NCI-H2029 (cell line): ENCODE results near the gene PHPT1.
"Not testable (repeated sequence)": the region's sequence is repeated elsewhere in the genome, so short reads cannot be mapped to it uniquely, and the experiment has no call there.

Source experiments
- DNase-seq: peaks from one replicate; lab custom pipeline; 2025; lab: John Stamatoyannopoulos, UW

Gene PHPT1

DNA sequence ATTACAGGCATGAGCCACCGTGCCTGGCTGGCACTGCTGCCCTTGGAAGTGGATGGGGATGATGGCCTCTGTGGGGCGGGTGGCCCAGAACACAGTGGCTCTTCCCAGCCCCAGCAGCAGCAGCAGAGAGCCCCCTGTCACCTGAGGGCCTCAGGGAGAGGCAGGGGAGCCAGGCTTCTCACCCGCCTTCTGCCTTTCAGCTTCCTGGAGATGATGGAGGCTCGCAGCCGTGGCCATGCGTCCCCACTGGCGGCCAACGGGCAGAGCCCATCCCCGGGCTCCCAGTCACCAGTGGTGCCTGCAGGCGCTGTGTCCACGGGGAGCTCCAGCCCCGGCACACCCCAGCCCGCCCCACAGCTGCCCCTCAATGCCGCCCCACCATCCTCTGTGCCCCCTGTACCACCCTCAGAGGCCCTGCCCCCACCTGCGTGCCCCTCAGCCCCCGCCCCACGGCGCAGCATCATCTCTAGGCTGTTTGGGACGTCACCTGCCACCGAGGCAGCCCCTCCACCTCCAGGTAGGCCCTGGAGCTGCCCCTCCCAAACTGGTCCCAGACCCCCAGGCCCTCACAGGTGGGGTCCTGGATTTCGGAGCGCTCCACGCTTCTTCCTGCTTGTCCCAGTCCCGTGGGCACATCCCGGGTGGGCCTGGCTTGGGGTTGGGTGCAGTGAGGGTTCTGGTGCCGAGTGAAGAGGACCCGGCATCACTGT lies 11.9 kb upstream of the PHPT1 start:
- no peak for DNase-seq

DNA sequence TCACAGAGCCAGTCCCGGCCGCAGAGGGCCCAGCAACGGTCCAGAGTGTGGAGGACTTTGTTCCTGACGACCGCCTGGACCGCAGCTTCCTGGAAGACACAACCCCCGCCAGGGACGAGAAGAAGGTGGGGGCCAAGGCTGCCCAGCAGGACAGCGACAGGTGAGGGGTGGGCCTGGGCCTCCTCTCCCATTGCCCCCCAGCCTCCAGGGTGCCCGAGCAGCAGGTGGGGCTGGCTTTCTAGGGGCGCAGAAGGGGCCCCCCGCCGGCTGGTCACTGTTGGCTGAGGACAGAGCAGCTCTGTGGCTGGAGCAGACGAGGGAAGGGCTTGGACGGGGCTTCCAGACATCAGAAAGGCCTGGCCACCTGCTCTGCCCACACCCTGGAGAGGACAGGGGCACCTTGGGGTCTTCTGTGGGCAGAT lies 11.3 kb upstream of the PHPT1 start:
- not testable (repeated sequence) for DNase-seq

DNA sequence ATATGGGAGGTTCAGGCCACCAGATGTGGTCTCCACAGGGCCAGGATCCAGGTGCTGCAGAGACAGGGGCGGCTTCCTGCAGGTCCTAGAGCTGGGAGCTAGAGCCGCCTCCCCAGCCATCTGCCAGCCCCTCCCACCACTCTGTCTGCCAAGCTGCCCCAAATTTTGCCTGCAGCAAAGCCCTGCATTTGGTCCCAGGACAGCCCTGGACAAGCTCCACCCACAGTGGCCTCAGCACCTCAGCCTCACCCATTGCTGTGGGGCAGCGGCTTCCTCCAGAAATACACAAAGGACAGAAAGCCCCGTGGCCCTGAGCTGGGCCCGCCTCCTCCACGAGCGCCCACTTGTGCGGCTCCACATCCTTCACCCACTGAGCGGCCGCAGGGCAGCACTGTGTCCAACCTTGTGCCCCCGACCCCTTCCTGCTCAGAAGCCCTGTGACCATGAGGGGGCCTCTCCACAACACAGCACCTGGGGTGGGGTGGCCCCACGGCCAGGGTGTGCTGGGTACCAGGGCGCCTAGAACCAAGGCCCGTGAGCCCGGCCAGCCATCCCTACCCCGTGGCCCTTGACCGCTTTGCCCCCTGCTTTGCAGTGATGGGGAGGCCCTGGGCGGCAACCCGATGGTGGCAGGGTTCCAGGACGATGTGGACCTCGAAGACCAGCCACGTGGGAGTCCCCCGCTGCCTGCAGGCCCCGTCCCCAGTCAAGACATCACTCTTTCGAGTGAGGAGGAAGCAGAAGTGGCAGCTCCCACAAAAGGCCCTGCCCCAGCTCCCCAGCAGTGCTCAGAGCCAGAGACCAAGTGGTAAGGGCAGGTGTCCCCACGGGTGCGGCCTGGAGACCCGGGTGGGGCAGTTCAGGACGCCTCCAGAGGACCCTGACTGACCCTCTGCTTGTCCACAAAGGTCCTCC lies 10.6 kb upstream of the PHPT1 start:
- DNase-seq: no peak

DNA sequence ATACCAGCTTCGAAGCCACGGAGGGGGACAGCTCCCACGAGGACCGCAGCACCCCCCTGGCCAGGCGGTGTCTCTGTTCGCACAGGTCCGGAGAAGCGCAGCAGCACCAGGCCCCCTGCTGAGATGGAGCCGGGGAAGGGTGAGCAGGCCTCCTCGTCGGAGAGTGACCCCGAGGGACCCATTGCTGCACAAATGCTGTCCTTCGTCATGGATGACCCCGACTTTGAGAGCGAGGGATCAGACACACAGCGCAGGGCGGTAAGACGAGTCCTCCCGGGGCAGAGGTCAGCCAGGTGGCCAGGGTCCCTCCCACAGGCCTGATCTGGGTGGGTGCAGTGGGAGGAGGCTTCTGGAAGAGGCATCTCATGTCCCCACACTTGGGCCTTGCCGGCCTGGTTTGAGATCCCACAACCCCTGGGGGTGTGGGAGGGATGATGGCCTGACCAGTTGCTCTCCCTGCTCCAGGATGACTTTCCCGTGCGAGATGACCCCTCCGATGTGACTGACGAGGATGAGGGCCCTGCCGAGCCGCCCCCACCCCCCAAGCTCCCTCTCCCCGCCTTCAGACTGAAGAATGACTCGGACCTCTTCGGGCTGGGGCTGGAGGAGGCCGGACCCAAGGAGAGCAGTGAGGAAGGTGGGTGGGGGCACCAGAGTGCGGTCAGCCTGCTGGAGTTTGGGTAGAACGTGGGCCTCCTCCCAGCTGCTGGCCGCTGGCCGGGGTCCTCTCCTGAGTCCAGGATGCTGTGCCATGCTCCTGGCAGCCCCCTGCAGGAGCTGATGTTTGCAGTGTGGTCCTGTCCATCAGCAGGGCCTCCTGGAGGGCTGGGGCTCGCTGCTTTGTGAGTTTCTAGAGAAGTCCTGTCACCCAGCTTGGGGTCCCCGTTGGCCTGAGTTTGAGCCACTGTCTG lies 9.7 kb upstream of the PHPT1 start:
- no peak for DNase-seq

DNA sequence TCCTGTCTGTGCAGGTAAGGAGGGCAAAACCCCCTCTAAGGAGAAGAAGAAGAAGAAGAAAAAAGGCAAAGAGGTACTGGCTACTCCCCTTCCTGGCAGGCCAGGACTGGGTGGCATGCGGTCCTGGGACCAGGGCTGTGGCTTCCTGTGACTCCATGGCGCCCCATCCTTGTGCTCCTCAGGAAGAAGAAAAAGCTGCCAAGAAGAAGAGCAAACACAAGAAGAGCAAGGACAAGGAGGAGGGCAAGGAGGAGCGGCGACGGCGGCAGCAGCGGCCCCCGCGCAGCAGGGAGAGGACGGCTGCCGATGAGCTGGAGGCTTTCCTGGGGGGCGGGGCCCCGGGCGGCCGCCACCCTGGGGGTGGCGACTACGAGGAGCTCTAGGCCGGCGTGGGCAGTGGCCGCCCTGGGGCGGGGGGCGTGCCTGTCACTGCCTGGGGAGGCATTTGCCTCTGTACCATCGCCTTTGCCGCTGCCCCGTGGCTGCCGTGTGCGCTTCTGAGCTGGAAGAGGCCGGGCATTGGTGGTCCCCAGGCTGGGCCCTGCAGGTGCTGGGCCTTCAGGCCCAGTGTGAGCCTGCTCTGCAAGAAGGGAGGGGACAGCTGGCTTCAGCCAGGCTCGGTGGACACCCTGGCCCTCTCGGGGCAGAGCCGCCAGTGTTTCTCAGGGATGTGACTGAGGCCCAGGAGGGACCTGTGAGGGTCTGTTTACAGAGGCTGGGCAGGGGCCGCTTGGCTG lies 8.9 kb upstream of the PHPT1 start:
- no peak for DNase-seq

DNA sequence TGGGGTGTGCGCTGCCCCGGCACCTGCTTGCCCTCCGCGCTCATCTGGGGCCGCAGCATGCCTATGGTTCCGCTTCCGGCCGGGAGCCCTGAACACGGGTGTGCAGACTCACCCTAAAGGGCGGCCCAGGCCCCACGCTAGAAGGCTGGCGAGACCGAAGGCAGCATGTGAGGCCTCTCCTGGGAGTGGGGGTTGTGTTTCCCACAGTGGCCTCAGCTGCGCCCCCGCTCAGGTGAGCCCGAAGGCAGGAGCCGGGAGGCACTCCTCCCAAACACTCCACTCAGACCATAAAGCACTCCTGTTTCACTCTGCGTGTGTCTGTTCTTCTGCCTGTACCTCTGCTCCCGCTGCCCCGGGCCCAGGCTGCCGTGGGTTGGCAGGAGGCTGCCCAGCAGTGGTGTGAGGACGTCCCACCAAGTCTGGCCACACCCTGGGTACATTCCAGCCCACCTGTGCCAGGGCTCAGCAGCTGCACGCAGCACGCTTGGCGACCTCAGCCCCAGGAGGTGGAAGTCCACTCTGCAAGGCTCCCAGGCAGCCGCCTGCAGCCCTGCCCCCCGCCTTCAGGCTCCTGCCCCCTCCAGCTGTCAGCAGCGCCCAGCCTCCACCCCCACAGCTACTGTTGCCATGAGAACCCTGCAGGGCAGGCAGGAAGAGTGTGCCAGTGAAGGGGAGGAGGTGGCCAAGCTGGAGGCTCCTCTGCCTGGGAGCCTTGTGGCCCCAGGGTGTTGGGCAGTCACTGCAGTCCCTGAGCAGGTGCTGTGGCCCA lies 8.1 kb upstream of the PHPT1 start:
- DNase-seq: peak; percentile 83

DNA sequence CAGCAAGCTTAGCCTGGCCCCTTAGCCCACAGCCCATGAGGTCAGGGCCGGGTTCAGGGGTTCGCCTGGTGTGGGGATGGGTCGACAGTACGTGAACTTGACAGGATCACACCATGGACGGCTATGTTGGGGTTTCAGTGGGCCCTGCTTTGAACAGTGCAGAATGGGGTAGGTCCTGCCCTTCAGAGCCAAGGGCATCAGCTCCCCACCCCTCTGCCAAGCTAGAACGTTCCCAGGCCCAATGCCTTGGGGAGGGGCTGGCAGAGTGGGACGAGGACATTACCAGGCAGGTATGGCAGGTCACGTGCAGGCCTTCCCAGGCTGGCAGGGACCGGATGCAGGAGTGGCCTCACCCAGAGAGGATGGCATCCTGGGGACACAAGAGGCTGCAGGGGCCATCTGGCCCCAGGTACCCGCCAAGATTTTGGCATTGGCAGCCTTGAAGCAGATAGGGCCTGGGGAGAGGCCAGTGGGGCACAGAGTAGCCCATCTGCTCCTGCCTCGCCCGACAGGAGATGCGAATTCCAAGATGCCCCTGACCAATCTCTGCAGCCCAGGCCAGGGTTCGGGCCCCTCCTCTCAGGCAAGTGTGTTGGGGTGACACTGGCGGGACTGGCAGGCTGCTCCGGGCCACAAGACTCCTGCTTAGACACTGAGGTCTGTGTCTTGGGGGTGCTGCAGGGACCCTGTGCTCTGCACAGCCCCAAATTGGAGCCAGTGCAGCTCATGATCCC lies 7.4 kb upstream of the PHPT1 start:
- DNase-seq: peak; percentile 55

DNA sequence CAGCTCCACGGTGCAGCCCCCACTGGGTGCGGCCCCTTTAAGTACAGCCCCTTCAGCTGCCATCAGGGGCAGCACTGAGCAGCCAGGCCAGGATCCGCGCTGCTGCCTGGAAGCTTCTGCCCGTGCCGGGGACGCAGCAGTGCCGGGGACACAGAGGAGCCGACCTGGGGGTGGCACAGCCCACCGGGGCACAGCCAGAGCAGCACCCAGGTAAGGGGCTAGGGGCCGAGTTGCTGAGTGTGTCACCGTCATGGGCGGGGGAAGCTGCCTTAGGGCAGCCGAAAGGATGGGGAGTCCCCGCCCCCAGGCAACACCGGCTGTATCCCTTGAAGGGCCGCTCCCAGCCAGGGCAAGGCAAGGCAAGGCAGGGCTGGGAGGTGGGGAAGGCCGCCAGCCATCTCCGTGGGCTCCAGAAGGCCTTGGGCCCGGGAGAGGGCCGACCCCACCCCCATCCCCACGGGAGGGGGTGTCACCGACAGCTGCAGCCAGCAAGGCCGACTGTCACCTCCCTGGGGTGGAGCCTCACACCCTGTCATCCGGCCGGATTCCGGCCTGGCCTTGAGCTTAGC lies 6.7 kb upstream of the PHPT1 start, which contains the start of gene AJM1:
TSS of gene AJM1 (plus strand) at position 99 of the 569 bp plus-strand sequence. CDS start 1,937 bp downstream, outside the sequence.
- peak; percentile 56 for DNase-seq

DNA sequence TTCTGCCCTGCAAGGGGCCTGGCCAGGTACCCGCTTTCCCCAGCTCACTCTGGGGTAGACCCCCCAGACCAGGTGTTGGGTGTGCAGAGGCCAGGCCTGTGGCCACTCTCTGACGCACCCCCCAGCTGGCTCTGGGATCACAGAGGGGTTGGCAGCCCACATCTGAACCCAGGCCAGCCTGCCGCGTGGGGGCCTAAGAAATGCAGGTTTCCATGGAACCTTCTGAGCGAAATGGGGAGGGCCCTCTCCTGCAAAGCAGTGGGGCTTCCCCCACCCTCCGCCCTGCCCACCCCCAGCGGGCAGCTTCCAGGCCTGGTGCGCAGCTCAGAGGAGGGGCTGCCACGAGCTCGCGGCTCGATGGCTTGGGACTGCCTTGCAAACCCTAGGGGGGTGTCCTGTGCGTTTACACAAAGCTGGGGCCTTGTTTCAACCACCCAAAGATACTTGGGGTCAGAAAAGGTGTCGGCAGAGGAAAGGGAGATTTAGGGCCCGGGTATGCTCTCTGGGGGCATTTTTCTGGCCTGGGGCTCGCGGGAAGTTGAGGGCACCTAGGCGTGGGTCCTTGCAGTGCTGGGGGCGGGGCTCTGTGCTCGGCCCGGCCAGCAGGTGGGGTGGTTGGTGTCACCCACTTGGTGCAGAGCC lies 5.9 kb upstream of the PHPT1 start:
- not testable (repeated sequence) for DNase-seq

DNA sequence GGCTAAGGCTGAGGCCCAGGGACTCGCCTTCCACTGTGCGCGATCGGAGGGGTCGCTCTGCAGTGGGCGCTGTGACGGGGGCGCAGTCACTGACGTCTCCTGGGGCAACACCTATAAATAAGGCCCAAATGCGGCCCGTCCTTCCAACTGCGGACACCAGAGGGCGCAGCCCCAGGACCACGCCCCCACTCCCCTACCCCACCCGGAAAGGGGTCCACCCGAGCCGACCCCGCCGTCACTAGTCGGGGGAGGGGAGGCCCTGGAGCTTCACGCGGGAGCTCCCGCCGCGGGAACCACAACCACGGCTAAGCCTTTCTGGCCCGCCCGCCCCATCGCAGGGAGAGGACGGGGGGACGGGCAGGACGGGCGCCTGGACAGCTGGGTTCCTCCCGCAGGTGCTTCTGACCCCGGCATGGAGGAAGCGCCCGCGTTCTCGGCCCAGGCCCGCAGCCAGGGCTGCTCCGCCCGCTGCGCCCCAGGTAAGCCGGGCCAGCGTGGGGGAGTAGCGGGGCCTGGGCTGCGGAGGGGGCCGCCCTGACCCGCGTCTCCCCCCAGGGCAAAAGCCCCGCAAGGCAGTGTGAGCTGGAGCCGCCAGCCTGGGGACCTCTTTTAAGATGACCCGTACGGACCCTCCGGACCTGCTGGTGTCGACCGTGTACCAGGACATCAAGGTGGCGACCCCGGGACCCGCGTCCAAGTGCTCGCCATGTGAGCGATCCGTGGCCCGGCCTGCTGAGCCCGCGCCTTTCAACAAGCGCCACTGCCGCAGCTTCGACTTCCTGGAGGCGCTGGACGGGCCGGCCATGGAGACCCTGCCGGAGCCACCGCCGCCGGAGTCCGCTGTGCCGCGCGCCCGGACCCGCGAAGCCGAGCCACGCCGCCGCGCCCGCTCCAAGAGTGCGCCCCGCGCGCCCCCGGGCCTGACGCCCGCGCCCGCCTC lies 5.1 kb upstream of the PHPT1 start:
- DNase-seq: not testable (repeated sequence)

DNA sequence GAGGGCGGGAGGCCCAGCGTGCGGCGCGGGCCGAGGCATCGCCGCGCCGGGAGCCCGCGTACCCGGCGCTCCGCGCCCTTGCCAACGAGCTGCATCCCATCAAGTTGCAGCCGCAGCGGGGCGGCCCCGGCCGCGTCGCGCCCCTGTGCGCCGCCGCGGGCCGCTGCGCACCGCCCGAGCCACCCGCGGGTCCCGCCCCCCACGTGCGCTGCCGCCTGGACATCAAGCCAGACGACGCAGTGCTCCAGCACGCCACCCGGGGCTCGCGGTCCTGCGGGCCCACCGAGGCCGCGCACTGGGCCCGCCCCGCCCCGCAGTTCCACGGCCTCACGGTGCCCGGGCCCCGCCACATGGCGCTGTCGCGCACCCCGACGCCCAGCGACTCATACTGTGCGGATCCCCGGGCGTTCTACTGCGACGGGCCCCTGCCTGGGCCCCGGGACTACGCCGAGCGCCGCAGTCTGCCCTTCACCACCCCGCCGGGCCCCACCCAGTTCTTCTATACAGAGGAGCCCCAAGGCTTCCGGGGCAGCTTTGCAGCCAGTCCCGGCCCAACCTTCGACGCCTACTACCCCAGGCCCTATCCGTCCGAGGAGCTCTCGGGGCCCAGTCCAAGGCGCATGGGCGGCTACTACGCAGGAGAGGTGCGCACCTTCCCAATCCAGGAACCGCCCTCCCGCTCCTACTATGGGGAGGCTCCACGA lies 4.3 kb upstream of the PHPT1 start:
- no peak for DNase-seq

DNA sequence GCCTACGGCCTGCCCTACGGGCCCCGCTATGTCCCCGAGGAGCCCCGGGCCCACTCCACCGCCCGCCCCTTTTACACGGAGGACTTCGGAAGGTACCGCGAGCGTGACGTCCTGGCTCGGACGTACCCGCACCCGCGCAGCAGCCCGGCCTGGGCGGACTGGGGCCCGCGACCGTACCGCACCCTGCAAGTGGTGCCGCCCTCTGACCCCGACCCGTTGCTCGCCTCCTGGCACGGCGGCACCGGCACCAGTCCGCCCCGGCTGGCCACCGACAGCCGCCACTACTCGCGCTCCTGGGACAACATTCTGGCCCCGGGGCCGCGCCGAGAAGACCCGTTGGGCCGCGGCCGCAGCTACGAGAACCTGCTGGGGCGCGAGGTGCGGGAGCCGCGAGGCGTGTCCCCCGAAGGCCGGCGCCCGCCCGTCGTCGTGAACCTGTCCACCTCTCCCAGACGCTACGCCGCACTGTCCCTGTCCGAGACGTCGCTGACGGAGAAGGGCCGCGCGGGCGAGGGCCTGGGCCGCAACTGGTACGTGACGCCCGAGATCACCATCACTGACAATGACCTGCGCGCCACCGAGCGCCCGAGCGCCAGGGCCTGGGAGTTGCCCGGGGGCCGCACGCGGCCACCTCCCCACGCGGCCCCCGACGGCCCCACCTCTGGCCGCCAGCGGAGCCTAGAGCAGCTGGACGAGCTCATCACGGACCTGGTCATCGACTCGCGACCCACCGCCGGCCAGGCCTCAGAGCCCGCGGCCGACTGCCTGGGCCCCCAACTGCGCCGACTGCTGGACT lies 3.5 kb upstream of the PHPT1 start:
- no peak for DNase-seq

DNA sequence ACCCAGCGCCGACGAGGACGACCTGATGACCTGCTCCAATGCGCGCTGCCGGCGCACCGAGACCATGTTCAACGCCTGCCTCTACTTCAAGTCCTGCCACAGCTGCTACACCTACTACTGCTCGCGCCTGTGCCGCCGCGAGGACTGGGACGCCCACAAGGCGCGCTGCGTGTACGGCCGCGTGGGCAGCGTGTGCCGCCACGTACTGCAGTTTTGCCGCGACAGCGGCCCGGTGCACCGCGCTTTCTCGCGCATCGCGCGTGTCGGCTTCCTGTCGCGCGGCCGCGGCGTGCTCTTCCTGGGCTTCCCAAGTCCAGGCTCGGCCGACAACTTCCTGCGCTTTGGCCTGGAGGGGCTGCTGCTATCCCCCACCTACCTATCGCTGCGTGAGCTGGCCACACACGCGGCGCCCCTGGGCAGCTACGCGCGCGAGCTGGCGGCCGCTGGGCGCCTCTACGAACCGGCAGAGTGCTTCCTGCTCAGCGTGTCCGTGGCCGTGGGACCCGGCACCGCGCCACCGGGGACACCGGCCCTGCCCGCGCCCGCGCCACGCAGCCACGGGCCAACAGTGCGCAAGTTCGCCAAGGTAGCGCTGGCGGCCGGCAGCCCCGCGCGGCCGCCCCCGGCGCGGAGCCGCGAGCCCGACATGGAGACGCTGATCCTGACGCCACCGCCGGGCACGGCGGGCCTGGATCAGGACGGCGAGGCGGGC lies 2.7 kb upstream of the PHPT1 start:
- no peak for DNase-seq

DNA sequence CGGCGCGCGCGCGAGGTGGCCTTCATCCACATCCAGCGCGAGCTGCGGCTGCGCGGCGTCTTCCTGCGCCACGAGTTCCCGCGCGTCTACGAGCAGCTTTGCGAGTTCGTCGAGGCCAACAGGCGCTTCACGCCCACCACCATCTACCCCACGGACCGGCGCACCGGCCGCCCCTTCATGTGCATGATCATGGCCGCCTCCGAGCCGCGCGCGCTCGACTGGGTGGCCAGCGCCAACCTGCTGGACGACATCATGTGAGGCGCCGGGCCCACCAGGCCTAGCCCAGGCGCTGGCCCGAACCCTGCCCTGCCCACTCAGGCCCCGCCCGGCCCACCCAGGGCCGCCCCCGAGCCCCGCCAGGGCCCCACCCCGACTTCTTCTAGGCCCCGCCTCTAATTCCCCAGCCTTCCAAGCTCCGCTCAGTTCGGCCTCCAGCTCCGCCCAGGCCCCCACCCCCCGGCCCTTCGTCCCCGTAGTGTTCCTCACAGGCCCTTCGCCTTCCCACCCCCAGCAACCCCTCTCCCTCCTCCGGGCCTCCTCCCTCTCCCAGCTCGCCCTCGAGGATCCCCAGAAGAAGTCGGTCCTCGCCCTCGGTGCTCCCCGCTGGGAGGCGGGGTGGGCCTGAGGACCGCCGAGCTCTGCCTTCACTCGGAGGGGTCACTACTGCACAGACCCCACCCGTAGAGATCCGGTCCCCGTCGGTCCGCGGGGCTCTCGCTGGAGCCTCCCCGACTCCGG lies 2.0 kb upstream of the PHPT1 start:
- DNase-seq: peak; percentile 63

DNA sequence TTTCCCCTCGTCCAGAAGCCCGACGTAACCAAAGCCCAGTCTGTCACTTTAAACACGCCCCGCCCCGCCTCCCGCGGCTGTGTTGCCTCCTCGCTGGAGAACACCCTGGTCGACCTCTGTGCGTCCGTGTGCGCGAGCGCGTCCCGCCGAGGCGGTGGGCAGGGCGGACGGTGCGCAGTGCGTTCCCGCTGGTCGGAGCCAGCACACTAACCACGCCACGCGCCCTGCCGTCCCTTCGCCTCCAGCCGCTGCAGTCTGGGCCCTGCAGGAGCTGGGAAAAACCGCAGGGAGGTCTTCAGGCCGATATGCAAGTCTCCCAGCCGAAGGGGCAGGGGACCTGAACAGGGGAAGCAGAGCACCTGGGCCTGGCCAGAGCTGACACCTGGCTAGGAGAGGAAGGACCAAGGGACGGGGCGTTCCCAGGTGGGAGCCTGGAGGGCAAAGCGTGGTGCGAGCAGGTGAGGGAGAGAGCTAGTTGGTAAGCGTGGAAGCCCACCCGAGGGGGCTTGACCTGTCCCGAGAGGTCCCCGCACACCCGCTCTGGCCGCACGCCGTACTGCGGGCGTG lies 1.3 kb upstream of the PHPT1 start:
- DNase-seq: peak; percentile 85
